Subcutaneous adipose tissue (tissue), 4 donors: ENCODE results near the gene TBX1. TPM values are rescaled to one million over a fixed set of nuclear protein-coding genes. Genes with fewer than 3 reads are reported as not detected.

Experiments used
- total RNA-seq, 4 donors: library from RNA; depleted of rRNA; stranded (reverse); fragments of >200 nt; gene quantifications; one replicate each; pipeline ENCODE4 v1.1.0, GENCODE V29; 2016
- TF ChIP-seq, protein P1 (sequence below): fragments of 450-650 bp; IDR thresholded peaks from one replicate; pipeline ENCODE4 v1.5.1; 2016; ENCODE audit warnings: low read depth, mild to moderate bottlenecking, control low read depth, antibody characterized with exemption, moderate library complexity

The TBX1 gene
- total RNA-seq, 4 donors from 2014 or later, result 0.51 to 6.2 (median 1.8) TPM

DNA sequence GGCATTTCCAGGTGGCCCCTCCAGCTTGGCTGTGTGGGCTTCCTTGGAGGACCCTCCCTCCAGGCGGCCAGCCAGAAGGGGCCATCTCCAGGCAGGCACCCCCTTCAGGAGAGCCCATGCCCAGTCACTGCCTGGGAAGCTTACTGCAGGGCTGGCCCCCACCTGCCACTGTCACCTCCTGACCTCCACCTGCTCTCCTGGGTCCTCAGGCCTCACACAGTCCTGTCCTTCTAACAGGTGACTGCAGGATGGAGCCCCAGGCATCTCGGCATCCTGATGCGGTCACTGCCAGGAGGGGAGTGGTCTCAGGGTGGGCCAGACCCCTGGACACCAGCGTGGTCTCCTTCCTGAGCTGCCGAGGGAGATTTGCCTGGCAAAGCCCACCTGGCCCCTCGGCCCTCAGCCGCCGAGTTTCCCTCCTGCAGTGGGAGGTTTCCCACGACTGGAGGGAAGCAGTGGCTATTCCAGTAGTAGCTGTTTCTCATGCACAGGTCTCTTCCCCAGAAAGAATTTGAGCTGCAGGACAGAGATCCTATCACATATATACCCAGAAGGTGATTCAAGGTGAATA is 13.0 kb downstream of the TBX1 start:
- TF ChIP-seq, protein P1, sequence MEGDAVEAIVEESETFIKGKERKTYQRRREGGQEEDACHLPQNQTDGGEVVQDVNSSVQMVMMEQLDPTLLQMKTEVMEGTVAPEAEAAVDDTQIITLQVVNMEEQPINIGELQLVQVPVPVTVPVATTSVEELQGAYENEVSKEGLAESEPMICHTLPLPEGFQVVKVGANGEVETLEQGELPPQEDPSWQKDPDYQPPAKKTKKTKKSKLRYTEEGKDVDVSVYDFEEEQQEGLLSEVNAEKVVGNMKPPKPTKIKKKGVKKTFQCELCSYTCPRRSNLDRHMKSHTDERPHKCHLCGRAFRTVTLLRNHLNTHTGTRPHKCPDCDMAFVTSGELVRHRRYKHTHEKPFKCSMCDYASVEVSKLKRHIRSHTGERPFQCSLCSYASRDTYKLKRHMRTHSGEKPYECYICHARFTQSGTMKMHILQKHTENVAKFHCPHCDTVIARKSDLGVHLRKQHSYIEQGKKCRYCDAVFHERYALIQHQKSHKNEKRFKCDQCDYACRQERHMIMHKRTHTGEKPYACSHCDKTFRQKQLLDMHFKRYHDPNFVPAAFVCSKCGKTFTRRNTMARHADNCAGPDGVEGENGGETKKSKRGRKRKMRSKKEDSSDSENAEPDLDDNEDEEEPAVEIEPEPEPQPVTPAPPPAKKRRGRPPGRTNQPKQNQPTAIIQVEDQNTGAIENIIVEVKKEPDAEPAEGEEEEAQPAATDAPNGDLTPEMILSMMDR, result no peak

- TF ChIP-seq, protein P1, result no peak
Measured at GRCh38 chr22:19774628-19775027, 14.1 kb downstream of the TBX1 start.

GRCh38 chr22:19775496-19776325 is 15.1 kb downstream of the TBX1 start:
- TF ChIP-seq, protein P1, result no peak

DNA sequence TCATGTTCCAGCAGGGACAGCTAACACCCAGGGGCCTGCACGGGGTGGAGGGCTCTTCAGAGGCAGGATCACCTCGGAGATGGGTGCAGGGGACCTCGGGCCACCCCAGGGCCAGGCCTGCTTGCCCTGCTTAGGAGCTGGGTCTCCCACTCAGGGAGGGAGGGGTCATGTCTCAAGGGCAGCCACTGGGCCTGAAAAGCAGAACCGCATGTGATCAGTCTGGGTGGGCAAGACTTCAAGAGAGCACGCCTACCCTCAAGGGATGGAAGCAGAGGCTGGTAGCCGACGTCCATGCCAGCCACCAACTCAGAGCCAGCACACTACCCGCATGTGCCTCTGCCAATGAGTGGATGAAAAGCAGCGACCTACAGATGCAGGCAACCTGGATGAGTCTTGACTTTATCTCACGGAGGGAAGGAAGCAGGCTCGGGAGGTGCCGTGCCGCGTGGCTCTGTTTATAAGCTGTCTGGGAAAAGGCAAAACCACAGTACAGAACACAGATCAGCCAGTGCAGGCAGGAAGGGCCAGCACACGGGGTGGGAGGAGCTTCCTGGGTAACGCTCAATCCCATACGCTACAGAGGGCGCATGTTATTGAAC is 16.0 kb downstream of the TBX1 start:
- TF ChIP-seq, protein P1, result no peak

DNA sequence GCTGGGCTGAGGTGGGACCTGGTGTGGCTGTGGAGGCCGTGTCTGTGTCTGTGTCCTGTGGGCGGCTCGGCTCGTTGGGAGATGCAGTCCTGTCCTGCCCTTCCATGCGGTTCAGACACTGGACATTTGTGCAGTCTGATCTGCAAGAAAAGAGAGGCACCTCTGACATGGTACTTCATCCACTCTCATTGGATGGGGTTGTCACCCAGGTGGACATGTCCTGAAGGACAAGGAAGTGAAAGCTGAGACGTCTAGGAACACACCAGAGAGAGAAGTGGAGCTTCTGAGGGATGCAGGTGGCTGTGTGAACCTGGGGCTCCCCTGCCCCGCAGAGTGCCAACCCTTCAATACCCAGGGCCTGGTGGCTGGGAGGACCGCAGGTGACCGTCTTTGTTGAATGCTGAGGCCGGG is 18.4 kb downstream of the TBX1 start:
- TF ChIP-seq, protein P1, result no peak

- TF ChIP-seq, protein P1, result no peak
Measured at GRCh38 chr22:19779685-19780268, 19.2 kb downstream of the TBX1 start.

GRCh38 chr22:19782533-19782932 is 22.0 kb downstream of the TBX1 start:
- TF ChIP-seq, protein P1, result no peak
